ENCODE measurements around the gene TBPL1. TPM values are rescaled to one million over a fixed set of nuclear protein-coding genes. Genes with fewer than 3 reads are reported as not detected.

TBPL1 gene
- total RNA-seq, 1 experiment from 2014 or later = 39.7 TPM

DNA sequence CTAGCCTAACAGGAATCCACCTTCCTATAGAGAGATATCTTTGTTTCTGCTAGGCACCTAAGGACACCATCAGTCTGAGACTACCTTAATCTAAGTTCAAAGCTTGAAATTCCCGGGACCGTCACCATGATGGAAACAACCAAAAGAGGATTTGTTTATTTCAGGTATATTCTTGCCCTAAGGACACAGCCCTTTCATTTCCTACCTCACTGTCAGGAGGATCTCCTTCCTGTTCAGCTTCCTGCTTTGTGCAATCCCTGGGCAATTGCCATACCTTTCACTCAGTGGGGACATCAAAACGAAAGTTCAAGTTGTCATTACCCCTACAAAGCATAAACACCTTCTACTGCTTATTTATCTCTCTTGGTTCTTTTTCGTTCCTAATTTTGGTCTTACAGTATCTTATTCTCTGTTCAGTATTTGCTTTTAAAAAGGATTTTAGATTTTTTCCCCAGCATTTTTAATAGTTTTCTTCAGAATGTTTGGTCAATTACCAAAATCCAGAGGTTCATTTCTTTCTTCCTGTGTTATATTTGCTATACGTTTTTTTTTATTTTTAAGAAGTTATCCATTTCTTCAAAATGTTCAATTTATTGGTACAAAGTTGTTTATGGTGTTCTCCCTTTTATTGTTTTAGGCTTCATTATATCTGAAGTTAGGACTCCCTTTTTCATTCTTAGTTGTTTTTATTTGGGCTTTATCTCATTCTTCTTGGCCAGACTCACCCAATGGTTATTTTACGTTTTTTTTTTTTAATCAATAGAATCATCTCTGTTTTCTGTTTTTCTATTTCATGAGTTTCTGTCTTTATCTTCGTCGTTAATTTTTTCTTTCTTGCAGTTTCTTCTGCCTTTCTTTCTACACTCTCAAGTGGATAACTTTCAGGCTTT lies 13.0 kb upstream of the TBPL1 start:
- H3K4me1 ChIP-seq (ENCODE audit: control insufficient read depth, insufficient read depth, low read length) = no peaks in the 10 kb centered on the region
- H3K27ac ChIP-seq (ENCODE audit: low read length) = no peak overlapping the region
- no peaks in the 10 kb centered on the region for H3K27me3 ChIP-seq (ENCODE audit: control insufficient read depth, insufficient read depth, low read length)
- intact Hi-C loops (cut with micrococcal nuclease; ENCODE audit: unreplicated experiment) = no loop called here
- no peaks in the 10 kb centered on the region for H3K9me3 ChIP-seq (ENCODE audit: control insufficient read depth, insufficient read depth, low read depth, low read length)
- H3K4me3 ChIP-seq (ENCODE audit: low read depth in 2 of 2, low read length in 2 of 2) = no peak overlapping the region
- no TSS peak for BruUV-seq (replicated peaks)
- CTCF ChIA-PET = no interaction called here
- DNase-seq (ENCODE audit: low read depth, low spot score) (no peak), ATAC-seq (no peak)
- no peaks in the 10 kb centered on the region for H3K36me3 ChIP-seq (ENCODE audit: control insufficient read depth, insufficient read depth, low read length)
- POLR2A ChIA-PET = no interaction called here
- in situ Hi-C loops (cut with HindIII; ENCODE audit: low pct_unique_long_range_greater_than_20kb, low sequenced_read_pairs) = no loop called here
- TF ChIP-seq, protein P1, sequence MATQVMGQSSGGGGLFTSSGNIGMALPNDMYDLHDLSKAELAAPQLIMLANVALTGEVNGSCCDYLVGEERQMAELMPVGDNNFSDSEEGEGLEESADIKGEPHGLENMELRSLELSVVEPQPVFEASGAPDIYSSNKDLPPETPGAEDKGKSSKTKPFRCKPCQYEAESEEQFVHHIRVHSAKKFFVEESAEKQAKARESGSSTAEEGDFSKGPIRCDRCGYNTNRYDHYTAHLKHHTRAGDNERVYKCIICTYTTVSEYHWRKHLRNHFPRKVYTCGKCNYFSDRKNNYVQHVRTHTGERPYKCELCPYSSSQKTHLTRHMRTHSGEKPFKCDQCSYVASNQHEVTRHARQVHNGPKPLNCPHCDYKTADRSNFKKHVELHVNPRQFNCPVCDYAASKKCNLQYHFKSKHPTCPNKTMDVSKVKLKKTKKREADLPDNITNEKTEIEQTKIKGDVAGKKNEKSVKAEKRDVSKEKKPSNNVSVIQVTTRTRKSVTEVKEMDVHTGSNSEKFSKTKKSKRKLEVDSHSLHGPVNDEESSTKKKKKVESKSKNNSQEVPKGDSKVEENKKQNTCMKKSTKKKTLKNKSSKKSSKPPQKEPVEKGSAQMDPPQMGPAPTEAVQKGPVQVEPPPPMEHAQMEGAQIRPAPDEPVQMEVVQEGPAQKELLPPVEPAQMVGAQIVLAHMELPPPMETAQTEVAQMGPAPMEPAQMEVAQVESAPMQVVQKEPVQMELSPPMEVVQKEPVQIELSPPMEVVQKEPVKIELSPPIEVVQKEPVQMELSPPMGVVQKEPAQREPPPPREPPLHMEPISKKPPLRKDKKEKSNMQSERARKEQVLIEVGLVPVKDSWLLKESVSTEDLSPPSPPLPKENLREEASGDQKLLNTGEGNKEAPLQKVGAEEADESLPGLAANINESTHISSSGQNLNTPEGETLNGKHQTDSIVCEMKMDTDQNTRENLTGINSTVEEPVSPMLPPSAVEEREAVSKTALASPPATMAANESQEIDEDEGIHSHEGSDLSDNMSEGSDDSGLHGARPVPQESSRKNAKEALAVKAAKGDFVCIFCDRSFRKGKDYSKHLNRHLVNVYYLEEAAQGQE (IDR thresholded peaks at IDR 0.05; ENCODE audit: insufficient read depth in 1 of 2, low read depth in 2 of 2, low read length in 1 of 2) = no peak
- TF ChIP-seq POLR2AphosphoS5 (IDR thresholded peaks at IDR 0.05; ENCODE audit: low read depth, low read length) (no peak), TCF7L2 (IDR thresholded peaks at IDR 0.05; ENCODE audit: low read depth, low read length) (no peak), SIN3A (IDR thresholded peaks at IDR 0.05; ENCODE audit: borderline replicate concordance, insufficient read depth, low read depth, low read length) (no peak)
- TF ChIP-seq, protein P2, sequence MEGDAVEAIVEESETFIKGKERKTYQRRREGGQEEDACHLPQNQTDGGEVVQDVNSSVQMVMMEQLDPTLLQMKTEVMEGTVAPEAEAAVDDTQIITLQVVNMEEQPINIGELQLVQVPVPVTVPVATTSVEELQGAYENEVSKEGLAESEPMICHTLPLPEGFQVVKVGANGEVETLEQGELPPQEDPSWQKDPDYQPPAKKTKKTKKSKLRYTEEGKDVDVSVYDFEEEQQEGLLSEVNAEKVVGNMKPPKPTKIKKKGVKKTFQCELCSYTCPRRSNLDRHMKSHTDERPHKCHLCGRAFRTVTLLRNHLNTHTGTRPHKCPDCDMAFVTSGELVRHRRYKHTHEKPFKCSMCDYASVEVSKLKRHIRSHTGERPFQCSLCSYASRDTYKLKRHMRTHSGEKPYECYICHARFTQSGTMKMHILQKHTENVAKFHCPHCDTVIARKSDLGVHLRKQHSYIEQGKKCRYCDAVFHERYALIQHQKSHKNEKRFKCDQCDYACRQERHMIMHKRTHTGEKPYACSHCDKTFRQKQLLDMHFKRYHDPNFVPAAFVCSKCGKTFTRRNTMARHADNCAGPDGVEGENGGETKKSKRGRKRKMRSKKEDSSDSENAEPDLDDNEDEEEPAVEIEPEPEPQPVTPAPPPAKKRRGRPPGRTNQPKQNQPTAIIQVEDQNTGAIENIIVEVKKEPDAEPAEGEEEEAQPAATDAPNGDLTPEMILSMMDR (IDR thresholded peaks at IDR 0.05) = no peak

DNA sequence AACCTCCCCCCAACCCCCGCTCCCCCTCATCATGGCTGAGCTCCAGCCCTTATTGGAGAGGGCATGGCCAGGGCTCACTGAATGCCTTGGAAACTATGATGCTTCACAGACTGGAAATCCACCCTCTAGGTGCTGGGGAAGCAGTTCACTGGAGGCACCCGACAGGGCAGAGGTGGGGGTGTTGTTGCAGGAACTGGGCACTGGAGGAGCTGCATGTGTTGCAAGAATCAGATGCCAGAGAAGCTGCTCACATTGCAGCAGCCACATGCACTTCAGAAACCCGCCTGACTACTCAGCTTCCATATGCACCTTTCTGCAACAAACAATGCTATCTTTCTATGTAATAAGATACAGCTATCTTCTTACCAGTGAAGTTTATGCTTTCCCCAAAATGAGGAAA lies 7.9 kb upstream of the TBPL1 start:
- Histone ChIP-seq H3K27ac (ENCODE audit: low read length) (no peak overlapping the region), H3K4me1 (ENCODE audit: control insufficient read depth, insufficient read depth, low read length) (no peaks in the 10 kb centered on the region), H3K4me3 (ENCODE audit: low read depth in 2 of 2, low read length in 2 of 2) (no peak overlapping the region), H3K27me3 (ENCODE audit: control insufficient read depth, insufficient read depth, low read length) (no peaks in the 10 kb centered on the region), H3K36me3 (ENCODE audit: control insufficient read depth, insufficient read depth, low read length) (no peaks in the 10 kb centered on the region), H3K9me3 (ENCODE audit: control insufficient read depth, insufficient read depth, low read depth, low read length) (no peaks in the 10 kb centered on the region)
- TF ChIP-seq, protein P1 (IDR thresholded peaks at IDR 0.05; ENCODE audit: insufficient read depth in 1 of 2, low read depth in 2 of 2, low read length in 1 of 2) = no peak
- TF ChIP-seq TCF7L2 (IDR thresholded peaks at IDR 0.05; ENCODE audit: low read depth, low read length) (no peak), POLR2AphosphoS5 (IDR thresholded peaks at IDR 0.05; ENCODE audit: low read depth, low read length) (no peak), SIN3A (IDR thresholded peaks at IDR 0.05; ENCODE audit: borderline replicate concordance, insufficient read depth, low read depth, low read length) (no peak)
- TF ChIP-seq, protein P2 (IDR thresholded peaks at IDR 0.05) = no peak
- in situ Hi-C loops (cut with HindIII; ENCODE audit: low pct_unique_long_range_greater_than_20kb, low sequenced_read_pairs) (no loop called here), intact Hi-C loops (cut with micrococcal nuclease; ENCODE audit: unreplicated experiment) (no loop called here)
- CTCF ChIA-PET = interaction anchor here (0.6 kb wide), 1 partner anchor 938 kb away, joined by 3 read pairs; no protein-coding TSS in a partner anchor
- BruUV-seq (replicated peaks) = no TSS peak
- peak; percentile 42; the same call in 1 of the 2 replicates for ATAC-seq
- DNase-seq (ENCODE audit: low read depth, low spot score) = no peak
- POLR2A ChIA-PET = no interaction called here
